ENCODE measurements around the gene VWA5B1. TPM values are rescaled to one million over a fixed set of nuclear protein-coding genes. Genes with fewer than 3 reads are reported as not detected.

Gene VWA5B1
- total and polyA plus RNA-seq, 2 of the 4 experiments (the other 2 are of a cell fraction) = not detected

- in situ Hi-C loops (cut with MboI; ENCODE audit: low sequenced_read_pairs) (no loop called here), intact Hi-C loops (cut with micrococcal nuclease) (no loop called here), dilution Hi-C loops (cut with HindIII; ENCODE audit: low sequenced_read_pairs, unreplicated experiment) (no loop called here)
- H3K79me1 ChIP-seq (ENCODE audit: low read depth in 1 of 2, low read length in 2 of 2) = no peaks in the 10 kb centered on the region
- no peak overlapping the region for H3K4ac ChIP-seq (ENCODE audit: low read depth, low read length)
- DNase-seq (no peak), ATAC-seq (ENCODE audit: low read depth) (no peak)
- BruUV-seq (replicated peaks) = no TSS peak
- H2BK15ac ChIP-seq (ENCODE audit: low read depth, low read length) = no peak overlapping the region
- H3K4me1 ChIP-seq (ENCODE audit: control insufficient read depth, insufficient read depth, low read length) = peaks cover 11% of the 10 kb centered on the region; the same call in 1 of the 2 replicates
- H3K56ac ChIP-seq (ENCODE audit: extremely low read depth, insufficient read depth, low read length) = no peak overlapping the region
- H2BK20ac ChIP-seq (ENCODE audit: low read depth, low read length) = no peak overlapping the region
- H4K8ac ChIP-seq (ENCODE audit: low read depth in 2 of 2, low read length in 2 of 2) = no peak overlapping the region
- H3K36me3 ChIP-seq (ENCODE audit: control insufficient read depth, insufficient read depth, low read length) = no peaks in the 10 kb centered on the region
- H2AK9ac ChIP-seq (replicated peaks; ENCODE audit: low read depth, low read length, poor library complexity) = no peak overlapping the region
- H3K27ac ChIP-seq (ENCODE audit: insufficient read depth, low read length) = no peak overlapping the region
- H3K14ac ChIP-seq (replicated peaks; ENCODE audit: low read depth, low read length) = no peak overlapping the region
- peaks cover 3% of the 10 kb centered on the region; the same call in 1 of the 2 replicates for H3K9me1 ChIP-seq (ENCODE audit: insufficient read depth, low read length)
- WGBS, 2 experiments (ENCODE audit: extremely low coverage in 2 of 2, insufficient read length in 1 of 2) = 82% methylated on average over 5 of the region's 8 CpGs; no CpG with 5 or more reads in 1 of the 2 experiments
- H3K9ac ChIP-seq (ENCODE audit: low read depth, low read length) = no peak overlapping the region
- peaks cover 3% of the 10 kb centered on the region; the same call in 1 of the 2 replicates for H4K20me1 ChIP-seq (ENCODE audit: insufficient read depth, low read length)
- POLR2A ChIA-PET (ENCODE audit: unreplicated experiment) = no interaction called here
- H3K23ac ChIP-seq (ENCODE audit: low read depth, low read length) = no peak overlapping the region
- H2AFZ ChIP-seq (replicated peaks; ENCODE audit: low read length, poor library complexity) = no peak overlapping the region
- H2BK5ac ChIP-seq (ENCODE audit: low read depth, low read length, poor library complexity, severe bottlenecking) = no peak overlapping the region
- no peaks in the 10 kb centered on the region for H3K9me3 ChIP-seq (ENCODE audit: control insufficient read depth, insufficient read depth, low read length)
- no peak overlapping the region for H3K4me3 ChIP-seq (ENCODE audit: insufficient read depth, low read depth, low read length)
- 0 out of 2 replicates have a peak overlapping the region, but pooled peaks have one; percentile 13 for H2AK5ac ChIP-seq (ENCODE audit: low read depth, low read length)
- H4K91ac ChIP-seq (ENCODE audit: insufficient read depth, low read depth, low read length) = no peak overlapping the region
- H3K18ac ChIP-seq (ENCODE audit: low read depth, low read length) = peak overlapping the region; percentile 9; the same call in 1 of the 2 replicates
- H2BK120ac ChIP-seq (ENCODE audit: low read depth, low read length) = no peak overlapping the region
- no peak overlapping the region for H3K4me2 ChIP-seq (ENCODE audit: low read depth, low read length)
- H4K5ac ChIP-seq (ENCODE audit: low read depth, low read length) = no peak overlapping the region; the same call in 1 of the 2 replicates
- TF ChIP-seq BHLHE40 (IDR thresholded peaks at IDR 0.05; ENCODE audit: low read depth, low read length) (no peak), RCOR1 (IDR thresholded peaks at IDR 0.05; ENCODE audit: insufficient replicate concordance, low read length) (no peak), MAFK (IDR thresholded peaks at IDR 0.05; ENCODE audit: low read depth, low read length) (no peak), FOS (IDR thresholded peaks at IDR 0.05; ENCODE audit: low read depth, low read length) (no peak), MAZ (IDR thresholded peaks at IDR 0.05; ENCODE audit: borderline replicate concordance, low read depth, low read length) (no peak), CHD1 (IDR thresholded peaks at IDR 0.05; ENCODE audit: low read depth, low read length) (no peak), SMC3 (IDR thresholded peaks at IDR 0.05; ENCODE audit: low read depth, low read length) (no peak), ELK1 (IDR thresholded peaks at IDR 0.05; ENCODE audit: borderline replicate concordance, low read depth, low read length) (no peak), NFE2L2 (IDR thresholded peaks at IDR 0.05; ENCODE audit: low read depth, low read length) (no peak), CTCF (conservative IDR thresholded peaks at IDR 0.05; ENCODE audit: low read depth, low read length) (no peak), RAD21 (IDR thresholded peaks at IDR 0.05; ENCODE audit: low read length) (no peak), CEBPB (IDR thresholded peaks at IDR 0.05; ENCODE audit: low read depth, low read length) (no peak), MXI1 (IDR thresholded peaks at IDR 0.05; ENCODE audit: borderline replicate concordance, low read depth, low read length) (no peak), POLR2A (IDR thresholded peaks at IDR 0.05; ENCODE audit: low read depth, low read length) (no peak), USF2 (IDR thresholded peaks at IDR 0.05; ENCODE audit: low read depth, low read length) (no peak), RFX5 (IDR thresholded peaks at IDR 0.05; ENCODE audit: low read depth, low read length) (no peak)
- peaks cover 26% of the 10 kb centered on the region for H3K27me3 ChIP-seq (ENCODE audit: control insufficient read depth, insufficient read depth, low read length)
- CTCF ChIA-PET = interaction anchor here (1.1 to 1.2 kb wide), 2 partner anchors 13 to 137 kb away, joined by 3 read pairs; no protein-coding TSS in a partner anchor
Observed at GRCh38 chr1:20357796-20358195, 67.1 kb downstream of the VWA5B1 start.

Data from IMR-90 (cell line).